ENCODE results near the gene NUP98.

- TF ChIP-seq CTCF (IDR thresholded peaks at IDR 0.05) = no peak
- TF ChIP-seq POLR2A (IDR thresholded peaks at IDR 0.05) = no peak
- TF ChIP-seq EP300 (IDR thresholded peaks at IDR 0.05) = no peak
These were observed 43.6 kb upstream of the NUP98 start, which contains the start of gene RHOG for GRCh38 chr11:3840870-3841425.

All from ovary (tissue), 3 donors.